Mammary epithelial cell (primary cell): ENCODE measurements around the gene CACNA1A.

Experiments
- CTCF ChIP-seq, 2 donors: IDR thresholded peaks in 1 of 2; conservative IDR thresholded peaks in 1 of 2; 2 replicates each; pipeline ENCODE4 v1.5.1; 2011 to 2012; ENCODE audit warnings: inconsistent platforms in 2 of 2, low read length in 2 of 2, mild to moderate bottlenecking in 2 of 2, control low read depth in 1 of 2, low read depth in 1 of 2; ENCODE audit not compliant: insufficient read depth in 1 of 2; ENCODE audit errors: extremely low read depth in 1 of 2
- EZH2 ChIP-seq: IDR thresholded peaks from 2 replicates; pipeline ENCODE4 v1.6.1; 2012; ENCODE audit warnings: low read length, inconsistent platforms, borderline replicate concordance

- no peak for TF ChIP-seq CTCF (conservative IDR thresholded peaks at IDR 0.05 in 1 of 2, IDR thresholded peaks at IDR 0.05 in 1 of 2; ENCODE audit: extremely low read depth in 1 of 2, insufficient read depth in 1 of 2, low read depth in 1 of 2, low read length in 2 of 2)
- TF ChIP-seq EZH2: no peak
Measured at GRCh38 chr19:13172346-13173138, 333.7 kb downstream of the CACNA1A start.
